H1 (cell line): ENCODE measurements around the gene LPCAT3. TPM values are rescaled to one million over a fixed set of nuclear protein-coding genes. Genes with fewer than 3 reads are reported as not detected.
A peak's percentile ranks its signal among the peaks of the same experiment; 100 is the strongest.

Experiments used
- ASH2L ChIP-seq: fragments of 200-600, 300-600 bp; sonication (generic); IDR thresholded peaks from one replicate; pipeline ENCODE4 v1.7.1; 2017; ENCODE audit warnings: low read length
- ATF3 ChIP-seq: IDR thresholded peaks from 2 replicates; pipeline ENCODE4 v1.6.1; 2011; ENCODE audit warnings: low read depth, mild to moderate bottlenecking, low read length; ENCODE audit not compliant: insufficient read depth
- BCL11A ChIP-seq, 2 experiments: IDR thresholded peaks; one replicate each; pipeline ENCODE4 v1.6.1; 2011; ENCODE audit warnings: low read depth in 2 of 2, low read length in 2 of 2, mild to moderate bottlenecking in 2 of 2
- BRCA1 ChIP-seq: IDR thresholded peaks from 2 replicates; pipeline ENCODE4 v1.6.1; 2012; ENCODE audit warnings: low read depth, low read length, improper control_type of control experiment
- CBX5 ChIP-seq: fragments of 300-800, 300-1000 bp; sonication (generic); IDR thresholded peaks from 2 replicates; pipeline ENCODE4 v1.7.1; 2016; ENCODE audit warnings: antibody characterized with exemption, low read length, low read depth
- CEBPB ChIP-seq: IDR thresholded peaks from 2 replicates; pipeline ENCODE4 v1.6.1; 2012; ENCODE audit warnings: low read depth, low read length
- CHD1 ChIP-seq: IDR thresholded peaks from 2 replicates; pipeline ENCODE4 v1.6.1; 2012; ENCODE audit warnings: low read depth, low read length, improper control_type of control experiment
- CHD2 ChIP-seq: IDR thresholded peaks from 2 replicates; pipeline ENCODE4 v1.6.1; 2012; ENCODE audit warnings: low read length, improper control_type of control experiment
- CTBP2 ChIP-seq: IDR thresholded peaks from 2 replicates; pipeline ENCODE4 v1.7.0; 2011; ENCODE audit warnings: borderline replicate concordance, mild to moderate bottlenecking, moderate library complexity, mixed read lengths, low read length; ENCODE audit not compliant: insufficient read depth, insufficient read length
- EP300 ChIP-seq, 2 experiments: IDR thresholded peaks; 1 replicate in 1 of 2; 2 replicates in 1 of 2; pipeline ENCODE4 v1.6.1; 2011 to 2012; ENCODE audit warnings: low read depth in 2 of 2, low read length in 2 of 2, mild to moderate bottlenecking in 2 of 2, borderline replicate concordance in 1 of 2, inconsistent platforms in 1 of 2, moderate library complexity in 1 of 2
- GTF2F1 ChIP-seq: IDR thresholded peaks from 2 replicates; pipeline ENCODE4 v1.6.1; 2012; ENCODE audit warnings: low read depth, low read length, improper control_type of control experiment, borderline replicate concordance
- NANOG ChIP-seq: IDR thresholded peaks from 2 replicates; pipeline ENCODE4 v1.6.1; 2011; ENCODE audit warnings: low read length, low read depth, mild to moderate bottlenecking, inconsistent platforms; ENCODE audit not compliant: insufficient read depth, poor library complexity, severe bottlenecking
- POLR2A ChIP-seq, 2 experiments: IDR thresholded peaks; 1 replicate in 1 of 2; 2 replicates in 1 of 2; pipeline ENCODE4 v1.6.1; 2011; ENCODE audit warnings: low read depth in 2 of 2, low read length in 2 of 2, mild to moderate bottlenecking in 2 of 2; ENCODE audit errors: control extremely low read depth in 1 of 2
- POU5F1 ChIP-seq: IDR thresholded peaks from 2 replicates; pipeline ENCODE4 v1.6.1; 2011; ENCODE audit warnings: low read depth, mild to moderate bottlenecking, low read length, moderate library complexity
- SIN3A ChIP-seq, 2 experiments: IDR thresholded peaks in 1 of 2; conservative IDR thresholded peaks in 1 of 2; 2 replicates each; pipeline ENCODE4 v1.6.1; 2011 to 2012; ENCODE audit warnings: low read length in 2 of 2, improper control_type of control experiment in 1 of 2, low read depth in 1 of 2, mild to moderate bottlenecking in 1 of 2
- SIX5 ChIP-seq: IDR thresholded peaks from 2 replicates; pipeline ENCODE4 v1.6.1; 2011; ENCODE audit warnings: mild to moderate bottlenecking, low read depth, low read length
- SP1 ChIP-seq: IDR thresholded peaks from 2 replicates; pipeline ENCODE4 v1.6.1; 2011; ENCODE audit warnings: low read depth, low read length
- SP2 ChIP-seq: IDR thresholded peaks from 2 replicates; pipeline ENCODE4 v1.6.1; 2012; ENCODE audit warnings: mild to moderate bottlenecking, low read length, inconsistent platforms
- SUZ12 ChIP-seq: fragments of 200-600 bp; sonication (generic); IDR thresholded peaks from 2 replicates; pipeline ENCODE4 v1.6.1; 2012; ENCODE audit warnings: mild to moderate bottlenecking, inconsistent platforms, low read length, moderate library complexity, mixed read lengths
- TAF7 ChIP-seq: optimal IDR thresholded peaks from 2 replicates; pipeline ENCODE3; 2011; ENCODE audit warnings: low read depth, mild to moderate bottlenecking, inconsistent platforms, low read length, moderate library complexity, borderline replicate concordance
- TBP ChIP-seq: IDR thresholded peaks from 2 replicates; pipeline ENCODE4 v1.6.1; 2011; ENCODE audit warnings: low read depth, low read length, improper control_type of control experiment
- TEAD4 ChIP-seq: IDR thresholded peaks from 2 replicates; pipeline ENCODE4 v1.6.1; 2012; ENCODE audit warnings: low read depth, low read length, inconsistent platforms, mixed read lengths
- ZNF274 ChIP-seq: IDR thresholded peaks from 2 replicates; pipeline ENCODE4 v1.7.0; 2012; ENCODE audit warnings: low read length, borderline replicate concordance; ENCODE audit errors: extremely low read depth
- polyA plus RNA-seq, 7 experiments: library from polyadenylated mRNA; depleted of rRNA in 3 of 7; stranded (reverse) in 5 of 7; unstranded in 2 of 7; fragments of >200 nt in 5 of 7; fragments of 200-250 nt in 2 of 7; gene quantifications; 1 replicate in 5 of 7; 2 replicates in 1 of 7; 4 replicates in 1 of 7; pipeline versions ENCODE4 v1.2.1 to v1.2.3, GENCODE V29; 2011 to 2013; ENCODE audit warnings: missing spikeins in 2 of 7, mixed read lengths in 2 of 7
- total RNA-seq: library from RNA; stranded (reverse); fragmentation: NEBNext Ultra II Directional; extraction: Animal tissue kit (Norgen Biotek cat#: 25700); gene quantifications from 2 replicates; pipeline ENCODE4 v1.2.1, GENCODE V29; 2021
- TF ChIP-seq, protein P1 (sequence below): IDR thresholded peaks from 2 replicates; pipeline ENCODE4 v1.6.1; 2012; ENCODE audit warnings: inconsistent platforms

LPCAT3 gene
- total and polyA plus RNA-seq, 2 of the 8 experiments (the other 6 are each of a cell fraction or from before 2014, with no cell fraction given), result 55.8 to 70.4 TPM

DNA sequence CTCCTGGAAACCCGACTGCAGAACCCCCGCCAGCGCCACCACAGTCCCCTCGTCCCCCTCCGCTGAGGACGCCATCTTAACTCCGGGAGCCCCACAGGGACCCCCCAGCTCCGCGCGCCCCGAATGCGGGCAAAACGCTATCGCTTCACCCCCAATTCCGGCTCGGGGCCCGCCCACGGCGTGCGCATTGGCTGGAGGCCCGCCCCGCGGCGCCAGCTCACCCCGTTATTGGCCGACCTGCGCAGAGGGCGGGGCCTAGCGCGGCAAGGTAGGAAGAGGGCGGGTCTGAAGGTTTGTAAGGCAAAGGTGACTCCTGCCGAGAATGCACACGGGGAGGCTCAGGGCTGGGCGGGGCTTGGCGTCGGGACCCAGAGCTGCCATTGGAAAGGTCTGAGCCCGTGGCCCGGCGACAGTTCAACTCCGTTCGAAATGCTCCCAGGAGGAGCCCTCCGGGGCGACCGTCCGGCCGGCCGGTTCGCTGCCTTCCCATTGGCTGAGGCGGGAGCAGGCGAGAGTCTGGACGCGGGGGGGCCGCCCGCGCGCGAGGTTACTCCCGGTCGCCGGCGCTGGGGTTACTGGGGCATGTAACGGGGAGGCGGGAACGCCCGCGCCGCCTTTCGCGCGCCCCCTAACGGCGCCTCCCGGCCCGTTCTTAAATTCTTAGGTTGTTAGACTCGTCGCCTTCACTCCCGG is at the start of gene LPCAT3 (continued):
- TF ChIP-seq SIN3A (conservative IDR thresholded peaks at IDR 0.05 in 1 of 2, IDR thresholded peaks at IDR 0.05 in 1 of 2; ENCODE audit: low read depth in 1 of 2, low read length in 2 of 2) (no peak), CHD2 (no peak; the same call in 1 of the 2 replicates), ASH2L (peak; percentile 69), ATF3 (no peak), CHD1 (no peak), SUZ12 (no peak), TAF7 (peak; percentile 37), TBP (peak; percentile 80), TEAD4 (peak; percentile 42), ZNF274 (no peak), GTF2F1 (no peak), POU5F1 (no peak), EP300 (IDR thresholded peaks at IDR 0.05; ENCODE audit: borderline replicate concordance in 1 of 2, low read depth in 2 of 2, low read length in 2 of 2) (peak in 1 of 2 experiments; percentile 66; a peak in 1 of 3 replicates), POLR2A (IDR thresholded peaks at IDR 0.05; ENCODE audit: control extremely low read depth in 1 of 2, low read depth in 2 of 2, low read length in 2 of 2) (peak; percentile 13 to 37; a peak in 2 of 3 replicates), SIX5 (no peak), BRCA1 (no peak), NANOG (no peak), CTBP2 (no peak), CEBPB (no peak), BCL11A (IDR thresholded peaks at IDR 0.05; ENCODE audit: low read depth in 2 of 2, low read length in 2 of 2) (no peak), CBX5 (no peak), SP1 (peak; percentile 64), SP2 (no peak)
- TF ChIP-seq, protein P1, sequence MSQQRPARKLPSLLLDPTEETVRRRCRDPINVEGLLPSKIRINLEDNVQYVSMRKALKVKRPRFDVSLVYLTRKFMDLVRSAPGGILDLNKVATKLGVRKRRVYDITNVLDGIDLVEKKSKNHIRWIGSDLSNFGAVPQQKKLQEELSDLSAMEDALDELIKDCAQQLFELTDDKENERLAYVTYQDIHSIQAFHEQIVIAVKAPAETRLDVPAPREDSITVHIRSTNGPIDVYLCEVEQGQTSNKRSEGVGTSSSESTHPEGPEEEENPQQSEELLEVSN, result peak; percentile 36; the same call in 1 of the 2 replicates
